WTC11 (cell line): ENCODE measurements around the gene ATP5MC2. TPM values are rescaled to one million over a fixed set of nuclear protein-coding genes. Genes with fewer than 3 reads are reported as not detected.
"Not testable (repeated sequence)": the region's sequence is repeated elsewhere in the genome, so short reads cannot be mapped to it uniquely, and the experiment has no call there.

ENCODE experiments used
- ATAC-seq: fragments of 200-7000 bp; cut with Tn5 transposase; 2 replicates; pipeline ENCODE4 v1.10.0; 2021; ENCODE audit warnings: mild to moderate bottlenecking, moderate library complexity
- CTCF ChIA-PET: fragments of 300-600 bp; sonication (Branson Sonifier 250); formaldehyde crosslinking; loops from one replicate; lab custom pipeline; 2021; ENCODE audit warnings: antibody characterized with exemption; lab: Charles Lee
- POLR2A ChIA-PET: fragments of 350-600 bp; sonication (Branson Sonifier 250); formaldehyde crosslinking; loops from one replicate; lab custom pipeline; 2021; ENCODE audit warnings: antibody characterized with exemption; lab: Charles Lee
- DNase-seq: peaks from one replicate; pipeline ENCODE4 v3.0.0; 2021; ENCODE audit warnings: low spot score
- H3K27ac Mint-ChIP-seq: 2 replicates; pipeline ENCODE4 v1.8.0; 2021; ENCODE audit warnings: mixed read lengths
- H3K27me3 Mint-ChIP-seq: 2 replicates; pipeline ENCODE4 v1.8.0; 2021; ENCODE audit warnings: low read depth, mild to moderate bottlenecking, moderate library complexity, mixed read lengths
- H3K36me3 Mint-ChIP-seq: 2 replicates; pipeline ENCODE4 v1.8.0; 2021; ENCODE audit warnings: mixed read lengths
- H3K4me1 Mint-ChIP-seq: 2 replicates; pipeline ENCODE4 v1.8.0; 2022; ENCODE audit warnings: mixed read lengths
- H3K4me3 Mint-ChIP-seq: 2 replicates; pipeline ENCODE4 v1.8.0; 2021; ENCODE audit warnings: mild to moderate bottlenecking, moderate library complexity, mixed read lengths
- H3K9me3 Mint-ChIP-seq: 2 replicates; pipeline ENCODE4 v1.8.0; 2021; ENCODE audit warnings: mixed read lengths
- CBFB ChIP-seq: sonication (generic); formaldehyde crosslinking; IDR thresholded peaks from 2 replicates; pipeline ENCODE4 v1.8.1; 2022; ENCODE audit warnings: mild to moderate bottlenecking, low read depth, missing genetic modification reagents
- CREM ChIP-seq: sonication (generic); formaldehyde crosslinking; IDR thresholded peaks from 2 replicates; pipeline ENCODE4 v1.8.1; 2022; ENCODE audit warnings: mild to moderate bottlenecking, missing genetic modification reagents, moderate library complexity
- E2F4 ChIP-seq: sonication (generic); formaldehyde crosslinking; IDR thresholded peaks from 2 replicates; pipeline ENCODE4 v1.8.1; 2022; ENCODE audit warnings: low read depth, mild to moderate bottlenecking, moderate library complexity, missing genetic modification reagents, borderline replicate concordance
- FOXP1 ChIP-seq: sonication (generic); formaldehyde crosslinking; IDR thresholded peaks from 2 replicates; pipeline ENCODE4 v1.8.0; 2022; ENCODE audit warnings: missing genetic modification reagents, mild to moderate bottlenecking, moderate library complexity, borderline replicate concordance
- GTF2I ChIP-seq: fragments of 250-450 bp; sonication (Bioruptor Pico); conservative IDR thresholded peaks from 2 replicates; pipeline ENCODE4 v1.4.0; 2021; ENCODE audit warnings: mild to moderate bottlenecking
- HMGA2 ChIP-seq: fragments of 250-450 bp; sonication (Bioruptor Pico); IDR thresholded peaks from 2 replicates; pipeline ENCODE4 v1.4.0; 2021; ENCODE audit warnings: mild to moderate bottlenecking, moderate library complexity
- KAT7 ChIP-seq: sonication (generic); formaldehyde crosslinking; IDR thresholded peaks from 2 replicates; pipeline ENCODE4 v1.8.1; 2023; ENCODE audit warnings: missing genetic modification reagents, mild to moderate bottlenecking, borderline replicate concordance
- NFATC4 ChIP-seq: fragments of 250-450 bp; sonication (Bioruptor Pico); IDR thresholded peaks from 2 replicates; pipeline ENCODE4 v1.9.0; 2021; ENCODE audit warnings: mild to moderate bottlenecking
- ZMAT4 ChIP-seq: fragments of 250-450 bp; sonication (Bioruptor Pico); IDR thresholded peaks from 2 replicates; pipeline ENCODE4 v1.9.0; 2021; ENCODE audit warnings: mild to moderate bottlenecking
- ZNF219 ChIP-seq: sonication (generic); formaldehyde crosslinking; IDR thresholded peaks from 2 replicates; pipeline ENCODE4 v1.8.0; 2023; ENCODE audit warnings: missing genetic modification reagents, mild to moderate bottlenecking, borderline replicate concordance
- ZNF232 ChIP-seq: sonication (generic); formaldehyde crosslinking; IDR thresholded peaks from 2 replicates; pipeline ENCODE4 v1.8.0; 2022; ENCODE audit warnings: mild to moderate bottlenecking, missing genetic modification reagents
- ZNF263 ChIP-seq: sonication (generic); formaldehyde crosslinking; IDR thresholded peaks from 2 replicates; pipeline ENCODE4 v1.8.1; 2022; ENCODE audit warnings: low read depth, mild to moderate bottlenecking, moderate library complexity, missing genetic modification reagents
- total RNA-seq: library from RNA; stranded (reverse); gene quantifications from 3 replicates; pipeline ENCODE4 v1.2.3, GENCODE V29; 2021
- TF ChIP-seq, protein P1 (sequence below): sonication (generic); formaldehyde crosslinking; IDR thresholded peaks from 2 replicates; pipeline ENCODE4 v1.8.1; 2022; ENCODE audit warnings: mild to moderate bottlenecking, moderate library complexity, missing genetic modification reagents
- TF ChIP-seq, protein P2 (sequence below): sonication (generic); formaldehyde crosslinking; IDR thresholded peaks from 2 replicates; pipeline ENCODE4 v1.8.1; 2022; ENCODE audit warnings: mild to moderate bottlenecking, missing genetic modification reagents, moderate library complexity, borderline replicate concordance
- TF ChIP-seq, protein P3 (sequence below): fragments of 200-600 bp; IDR thresholded peaks from 2 replicates; pipeline ENCODE4 v1.8.0; 2022; ENCODE audit warnings: antibody characterized with exemption
- TF ChIP-seq, protein P4 (sequence below): sonication (generic); formaldehyde crosslinking; IDR thresholded peaks from 2 replicates; pipeline ENCODE4 v1.8.1; 2023; ENCODE audit warnings: mild to moderate bottlenecking, missing genetic modification reagents, moderate library complexity
- TF ChIP-seq, protein P5 (sequence below): fragments of 250-450 bp; sonication (Bioruptor Pico); IDR thresholded peaks from 2 replicates; pipeline ENCODE4 v2.1.2; 2022; ENCODE audit warnings: mild to moderate bottlenecking, moderate library complexity

ATP5MC2 gene
- total RNA-seq, 1 experiment from 2014 or later = 411 TPM

GRCh38 chr12:53683983-53684382, 8.1 kb upstream of the ATP5MC2 start:
- TF ChIP-seq HMGA2 (CRISPR knock-in tag) = peak; percentile 49; the same call in 1 of the 2 replicates
- TF ChIP-seq NFATC4 (CRISPR knock-in tag) = no peak
- TF ChIP-seq, all 79 proteins: peak for 1
- H3K9me3 Mint-ChIP-seq = peaks cover 3% of the 10 kb centered on the region; the same call in 1 of the 2 replicates
- ChIA-PET POLR2A (no interaction called here), CTCF (interaction anchor here (1.1 to 2.4 kb wide), 5 partner anchors 60 to 141 kb away, joined by 3 to 10 read pairs (median 4); no protein-coding TSS in a partner anchor)
- H3K27ac Mint-ChIP-seq = no peak overlapping the region
- ATAC-seq = no peak
- no peaks in the 10 kb centered on the region for H3K36me3 Mint-ChIP-seq
- no peak for DNase-seq
- H3K27me3 Mint-ChIP-seq = no peaks in the 10 kb centered on the region; the same call in 1 of the 2 replicates
- H3K4me3 Mint-ChIP-seq = no peak overlapping the region
- H3K4me1 Mint-ChIP-seq = peaks cover 22% of the 10 kb centered on the region

- CTCF ChIA-PET = interaction anchor here (0.7 to 2.4 kb wide), 6 partner anchors 60 to 140 kb away, joined by 3 to 10 read pairs (median 4); no protein-coding TSS in a partner anchor
- Mint-ChIP-seq H3K36me3 (no peaks in the 10 kb centered on the region), H3K27ac (no peak overlapping the region), H3K9me3 (peaks cover 3% of the 10 kb centered on the region; the same call in 1 of the 2 replicates)
- TF ChIP-seq FOXP1 (CRISPR knock-in tag) (no peak), KAT7 (CRISPR knock-in tag) (no peak), CBFB (CRISPR knock-in tag) (no peak), ZNF232 (CRISPR knock-in tag) (no peak), E2F4 (CRISPR knock-in tag) (no peak), ZNF219 (no peak), ZMAT4 (CRISPR knock-in tag) (no peak), GTF2I (no peak), CREM (CRISPR knock-in tag) (no peak), ZNF263 (CRISPR knock-in tag) (no peak)
- TF ChIP-seq, protein P1, sequence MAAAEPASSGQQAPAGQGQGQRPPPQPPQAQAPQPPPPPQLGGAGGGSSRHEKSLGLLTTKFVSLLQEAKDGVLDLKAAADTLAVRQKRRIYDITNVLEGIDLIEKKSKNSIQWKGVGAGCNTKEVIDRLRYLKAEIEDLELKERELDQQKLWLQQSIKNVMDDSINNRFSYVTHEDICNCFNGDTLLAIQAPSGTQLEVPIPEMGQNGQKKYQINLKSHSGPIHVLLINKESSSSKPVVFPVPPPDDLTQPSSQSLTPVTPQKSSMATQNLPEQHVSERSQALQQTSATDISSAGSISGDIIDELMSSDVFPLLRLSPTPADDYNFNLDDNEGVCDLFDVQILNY = no peak
- TF ChIP-seq, protein P2, sequence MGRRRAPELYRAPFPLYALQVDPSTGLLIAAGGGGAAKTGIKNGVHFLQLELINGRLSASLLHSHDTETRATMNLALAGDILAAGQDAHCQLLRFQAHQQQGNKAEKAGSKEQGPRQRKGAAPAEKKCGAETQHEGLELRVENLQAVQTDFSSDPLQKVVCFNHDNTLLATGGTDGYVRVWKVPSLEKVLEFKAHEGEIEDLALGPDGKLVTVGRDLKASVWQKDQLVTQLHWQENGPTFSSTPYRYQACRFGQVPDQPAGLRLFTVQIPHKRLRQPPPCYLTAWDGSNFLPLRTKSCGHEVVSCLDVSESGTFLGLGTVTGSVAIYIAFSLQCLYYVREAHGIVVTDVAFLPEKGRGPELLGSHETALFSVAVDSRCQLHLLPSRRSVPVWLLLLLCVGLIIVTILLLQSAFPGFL (CRISPR knock-in tag) = no peak
- TF ChIP-seq, protein P3, sequence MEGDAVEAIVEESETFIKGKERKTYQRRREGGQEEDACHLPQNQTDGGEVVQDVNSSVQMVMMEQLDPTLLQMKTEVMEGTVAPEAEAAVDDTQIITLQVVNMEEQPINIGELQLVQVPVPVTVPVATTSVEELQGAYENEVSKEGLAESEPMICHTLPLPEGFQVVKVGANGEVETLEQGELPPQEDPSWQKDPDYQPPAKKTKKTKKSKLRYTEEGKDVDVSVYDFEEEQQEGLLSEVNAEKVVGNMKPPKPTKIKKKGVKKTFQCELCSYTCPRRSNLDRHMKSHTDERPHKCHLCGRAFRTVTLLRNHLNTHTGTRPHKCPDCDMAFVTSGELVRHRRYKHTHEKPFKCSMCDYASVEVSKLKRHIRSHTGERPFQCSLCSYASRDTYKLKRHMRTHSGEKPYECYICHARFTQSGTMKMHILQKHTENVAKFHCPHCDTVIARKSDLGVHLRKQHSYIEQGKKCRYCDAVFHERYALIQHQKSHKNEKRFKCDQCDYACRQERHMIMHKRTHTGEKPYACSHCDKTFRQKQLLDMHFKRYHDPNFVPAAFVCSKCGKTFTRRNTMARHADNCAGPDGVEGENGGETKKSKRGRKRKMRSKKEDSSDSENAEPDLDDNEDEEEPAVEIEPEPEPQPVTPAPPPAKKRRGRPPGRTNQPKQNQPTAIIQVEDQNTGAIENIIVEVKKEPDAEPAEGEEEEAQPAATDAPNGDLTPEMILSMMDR = no peak
- TF ChIP-seq, protein P4, sequence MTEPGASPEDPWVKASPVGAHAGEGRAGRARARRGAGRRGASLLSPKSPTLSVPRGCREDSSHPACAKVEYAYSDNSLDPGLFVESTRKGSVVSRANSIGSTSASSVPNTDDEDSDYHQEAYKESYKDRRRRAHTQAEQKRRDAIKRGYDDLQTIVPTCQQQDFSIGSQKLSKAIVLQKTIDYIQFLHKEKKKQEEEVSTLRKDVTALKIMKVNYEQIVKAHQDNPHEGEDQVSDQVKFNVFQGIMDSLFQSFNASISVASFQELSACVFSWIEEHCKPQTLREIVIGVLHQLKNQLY (CRISPR knock-in tag) = no peak
- TF ChIP-seq, protein P5, sequence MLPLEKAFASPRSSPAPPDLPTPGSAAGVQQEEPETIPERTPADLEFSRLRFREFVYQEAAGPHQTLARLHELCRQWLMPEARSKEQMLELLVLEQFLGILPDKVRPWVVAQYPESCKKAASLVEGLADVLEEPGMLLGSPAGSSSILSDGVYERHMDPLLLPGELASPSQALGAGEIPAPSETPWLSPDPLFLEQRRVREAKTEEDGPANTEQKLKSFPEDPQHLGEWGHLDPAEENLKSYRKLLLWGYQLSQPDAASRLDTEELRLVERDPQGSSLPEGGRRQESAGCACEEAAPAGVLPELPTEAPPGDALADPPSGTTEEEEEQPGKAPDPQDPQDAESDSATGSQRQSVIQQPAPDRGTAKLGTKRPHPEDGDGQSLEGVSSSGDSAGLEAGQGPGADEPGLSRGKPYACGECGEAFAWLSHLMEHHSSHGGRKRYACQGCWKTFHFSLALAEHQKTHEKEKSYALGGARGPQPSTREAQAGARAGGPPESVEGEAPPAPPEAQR (CRISPR knock-in tag) = no peak
- TF ChIP-seq, all 79 proteins: peak for 0
- POLR2A ChIA-PET = no interaction called here
- DNase-seq (no peak), ATAC-seq (peak; percentile 66)
- Mint-ChIP-seq H3K4me1 (peaks cover 27% of the 10 kb centered on the region), H3K4me3 (no peak overlapping the region), H3K27me3 (no peaks in the 10 kb centered on the region)
Observed at GRCh38 chr12:53683494-53683893, 7.6 kb upstream of the ATP5MC2 start.

DNA sequence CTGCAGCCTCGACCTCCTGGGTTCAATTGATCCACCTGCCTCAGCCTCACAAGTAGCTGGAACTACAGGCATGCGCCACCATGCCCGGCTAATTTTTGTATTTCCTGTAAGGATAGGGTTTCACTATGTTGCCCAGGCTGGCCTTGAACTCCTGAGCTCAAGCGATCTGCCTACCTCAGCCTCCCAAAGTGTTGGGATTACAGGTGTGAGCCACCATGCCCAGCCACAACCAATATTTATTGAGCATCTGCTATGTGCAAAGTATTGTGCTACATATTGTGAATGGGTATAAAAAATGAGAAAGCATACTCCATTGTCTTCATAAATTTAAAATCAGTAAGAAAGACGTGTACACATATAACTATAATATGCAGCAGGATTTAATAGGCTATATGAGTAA, 4.2 kb upstream of the ATP5MC2 start:
- not testable (repeated sequence) for H3K27me3 Mint-ChIP-seq, DNase-seq, H3K27ac Mint-ChIP-seq, ATAC-seq, H3K36me3 Mint-ChIP-seq, H3K4me3 Mint-ChIP-seq, H3K9me3 Mint-ChIP-seq
- peaks cover 42% of the 10 kb centered on the region for H3K4me1 Mint-ChIP-seq
- ChIA-PET POLR2A (interaction anchor here (1.1 kb wide), 1 partner anchor 10 kb away, joined by 3 read pairs; no protein-coding TSS in a partner anchor), CTCF (interaction anchor here (1.0 to 5.8 kb wide), 3 partner anchors 22 to 137 kb away, joined by 4 to 92 read pairs (median 42); no protein-coding TSS in a partner anchor)
